Anterior cingulate cortex (tissue), 58 donors: ENCODE results near the gene MEX3A.

ENCODE experiments used
- DNase-seq, 58 donors: peaks; one replicate each; lab custom pipeline; 2025; lab: John Stamatoyannopoulos, UW

MEX3A gene

GRCh38 chr1:156026588-156026987, 55.7 kb downstream of the MEX3A start:
- DNase-seq, result no peak

- DNase-seq, result peak in 11 of 58 donors; percentile 1 to 13 (median 7)
Observed at GRCh38 chr1:156025876-156026275, 56.4 kb downstream of the MEX3A start.

- no peak for DNase-seq
Observed at GRCh38 chr1:156024801-156025200, 57.5 kb downstream of the MEX3A start.
